EL (cell line): ENCODE results near the gene DDIAS.
"Not testable (repeated sequence)": the region's sequence is repeated elsewhere in the genome, so short reads cannot be mapped to it uniquely, and the experiment has no call there.

ENCODE experiments used
- DNase-seq: peaks from one replicate; pipeline ENCODE4 v3.0.0-alpha.2; 2016

The DDIAS gene

DNA sequence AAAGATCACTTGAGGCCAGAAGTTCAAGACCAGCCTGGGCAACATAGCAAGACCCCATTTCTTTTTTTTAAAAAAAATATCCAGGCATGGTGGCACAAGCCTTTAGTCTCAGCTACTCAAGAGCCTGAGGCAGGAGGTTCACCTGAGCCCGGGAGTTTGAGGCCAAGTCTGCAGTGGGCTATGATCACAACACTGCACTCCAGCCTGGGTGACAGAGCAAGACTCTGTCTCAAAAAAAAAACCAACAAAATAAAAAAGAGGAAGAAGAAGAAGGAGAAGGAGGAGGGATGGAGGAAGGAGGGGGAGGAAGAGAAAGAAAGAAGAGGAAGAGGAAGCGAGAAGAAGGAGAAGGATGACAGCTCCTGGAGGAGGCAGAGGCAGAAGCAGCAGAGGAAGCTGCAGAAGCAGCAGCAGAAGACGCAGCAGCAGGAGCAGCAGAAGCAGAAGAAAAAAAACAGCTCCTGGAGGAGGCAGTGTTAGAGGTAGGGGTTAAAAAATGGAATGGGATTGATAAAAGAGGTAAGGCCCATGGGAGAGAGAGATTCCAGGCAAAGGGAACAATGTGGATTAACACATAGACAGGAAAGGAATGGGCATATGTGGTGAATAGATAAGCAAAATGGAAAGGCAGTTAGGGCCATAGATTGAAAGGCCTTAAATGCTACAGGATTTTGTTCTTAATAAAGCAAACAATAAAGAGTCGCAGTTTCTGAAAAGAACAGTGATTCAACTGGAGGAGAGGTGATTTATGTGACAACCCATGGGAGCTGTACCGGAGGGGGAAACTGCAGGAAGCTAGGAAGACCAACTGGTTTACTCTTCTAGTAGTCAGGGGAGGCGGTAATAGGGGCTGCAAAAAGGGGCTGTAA is 12.2 kb upstream of the DDIAS start:
- no peak for DNase-seq

GRCh38 chr11:82890002-82890341 is 11.6 kb upstream of the DDIAS start:
- no peak for DNase-seq

GRCh38 chr11:82890936-82891335 is 10.6 kb upstream of the DDIAS start:
- no peak for DNase-seq

GRCh38 chr11:82892611-82893169 is 8.8 kb upstream of the DDIAS start:
- no peak for DNase-seq

DNA sequence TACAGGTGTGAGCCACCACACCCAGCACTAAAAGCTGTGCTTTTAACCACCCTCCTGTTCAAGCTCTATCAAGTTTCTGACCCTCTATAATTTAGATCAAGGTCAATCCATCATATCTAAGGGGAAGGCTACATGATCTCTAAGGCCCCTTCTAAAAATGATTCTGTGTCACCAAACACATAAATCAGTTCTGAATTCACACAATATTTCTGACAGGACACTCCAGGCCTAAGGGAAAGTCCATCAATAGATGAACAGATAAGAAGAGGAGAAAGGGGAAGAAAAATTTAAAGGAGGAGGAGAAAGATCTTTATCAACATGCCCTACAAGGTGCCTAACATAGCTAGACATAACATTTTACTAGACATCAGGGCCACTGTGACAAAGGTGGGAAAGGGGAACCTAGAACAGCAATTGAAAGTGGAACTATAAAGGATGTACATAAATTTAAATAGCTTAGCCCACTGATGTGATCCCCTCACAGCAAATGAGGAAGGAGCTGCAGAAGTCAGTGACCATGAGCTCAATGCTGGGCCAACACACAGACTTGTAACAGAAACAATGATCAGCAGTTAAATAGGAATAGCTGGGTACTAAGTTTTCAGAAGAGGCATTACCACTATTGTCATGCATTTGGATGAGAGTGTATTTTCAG is 6.0 kb upstream of the DDIAS start:
- DNase-seq = no peak

GRCh38 chr11:82896183-82896582 is 5.4 kb upstream of the DDIAS start:
- DNase-seq = no peak

DNA sequence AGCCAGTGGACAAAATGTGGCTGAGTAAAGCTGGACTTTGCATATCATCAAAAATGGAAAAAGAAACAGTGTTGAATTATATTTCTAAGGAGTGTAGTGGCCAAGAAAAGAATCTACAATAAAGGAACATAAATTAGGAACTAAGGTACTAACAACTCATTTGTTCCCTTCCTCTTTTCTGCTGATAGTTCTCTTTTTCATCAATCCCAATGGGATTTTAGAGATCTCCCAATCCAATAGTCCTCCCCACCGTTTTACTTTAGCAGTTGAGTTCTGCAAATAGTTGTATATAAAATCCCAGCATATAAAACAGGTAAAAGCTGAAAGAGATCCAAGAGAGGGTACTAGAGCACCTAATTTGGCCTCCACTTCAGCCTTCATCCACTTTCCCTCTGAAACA is 3.3 kb upstream of the DDIAS start:
- no peak for DNase-seq

GRCh38 chr11:82899186-82899820 is 2.2 kb upstream of the DDIAS start:
- no peak for DNase-seq

- no peak for DNase-seq
These were observed 1.6 kb upstream of the DDIAS start for GRCh38 chr11:82899957-82900276.

- peak; percentile 92 for DNase-seq
These were observed 1.0 kb upstream of the DDIAS start, which contains the start of gene PRCP for GRCh38 chr11:82900277-82901164. Gene PRCP (minus strand): TSS chr11:82900430. CDS start chr11:82900402, 28 bp downstream.

DNA sequence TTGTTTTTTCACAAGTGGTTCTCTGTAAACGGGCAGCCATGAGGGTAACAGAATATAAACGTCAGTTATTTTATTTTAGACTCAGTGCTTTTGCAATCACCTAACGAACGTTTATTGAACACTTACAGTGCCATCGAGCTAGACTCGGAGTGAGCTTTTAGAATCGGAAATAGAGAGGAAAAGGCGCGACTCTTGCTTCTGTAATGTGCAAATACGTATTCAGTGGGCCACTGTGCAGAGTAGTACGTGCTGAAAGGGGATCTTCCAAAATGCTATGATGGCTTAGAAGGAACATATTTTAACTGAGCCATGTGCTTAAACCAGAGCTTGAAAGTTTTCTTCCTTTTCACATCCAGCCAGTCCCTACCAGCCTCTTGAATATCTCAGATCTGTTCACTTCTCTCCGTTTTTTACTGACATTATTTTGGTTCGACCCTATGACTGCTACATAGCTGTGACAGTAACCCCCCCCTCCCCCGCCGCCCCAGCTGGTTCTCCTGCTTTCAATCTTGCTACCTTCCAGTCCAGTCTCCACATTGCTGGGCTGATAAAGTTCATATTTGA is 468 bp downstream of the DDIAS start:
- no peak for DNase-seq

DNA sequence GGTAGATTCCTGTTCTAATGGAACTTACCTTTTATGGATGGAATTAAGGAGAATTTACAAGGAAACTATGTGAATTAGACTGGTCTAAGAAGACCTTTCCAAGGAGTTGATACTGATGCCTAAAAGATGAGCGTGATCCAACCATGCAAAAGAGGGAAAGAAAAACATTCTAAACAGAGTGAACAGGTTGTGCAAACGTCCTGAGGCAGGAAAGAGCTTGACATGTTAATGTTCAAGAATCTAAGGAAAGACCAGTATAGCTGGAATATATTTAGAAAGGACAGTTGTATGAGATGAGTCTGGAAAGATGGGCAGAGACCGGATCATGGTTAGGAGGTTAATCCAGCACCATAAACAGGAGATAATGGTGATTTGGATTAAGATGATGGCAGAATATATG is 1.3 kb downstream of the DDIAS start:
- DNase-seq = no peak

DNA sequence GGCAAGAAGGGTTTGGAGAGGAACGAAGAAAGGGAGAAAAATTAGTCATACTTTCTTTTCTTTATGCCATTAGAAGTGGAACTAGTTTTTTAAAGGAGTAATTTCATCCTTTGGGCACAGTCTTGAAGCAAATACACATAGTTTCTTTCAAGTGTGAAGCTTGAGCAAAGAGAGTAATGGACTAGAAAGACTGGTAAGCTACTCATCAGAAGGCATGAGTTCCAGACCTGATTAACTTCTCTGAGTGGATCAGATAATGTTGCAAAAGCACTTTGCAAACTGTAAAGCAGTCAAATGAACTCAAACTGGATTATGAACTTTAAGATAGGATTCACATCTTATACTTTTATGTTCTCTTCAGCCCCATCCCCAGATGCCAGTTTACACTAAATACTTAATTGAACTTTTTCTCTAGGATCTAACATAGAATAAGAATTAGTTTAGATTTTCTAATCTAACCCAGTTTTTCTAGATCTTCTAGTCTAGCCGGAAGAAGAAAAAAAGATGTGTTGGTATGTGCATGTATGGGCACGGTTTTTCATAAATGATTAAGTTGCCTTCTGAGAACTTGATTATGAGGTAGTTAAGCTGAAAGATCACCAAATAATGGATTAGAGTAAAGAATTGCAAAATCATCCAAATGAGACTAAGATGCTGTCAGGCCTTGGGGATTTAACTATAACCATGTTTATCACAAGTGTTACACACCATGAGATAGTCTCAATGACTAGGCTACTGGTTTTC is 2.5 kb downstream of the DDIAS start:
- DNase-seq = no peak

GRCh38 chr11:82906236-82906635 is 4.7 kb downstream of the DDIAS start:
- DNase-seq = peak; percentile 34

DNA sequence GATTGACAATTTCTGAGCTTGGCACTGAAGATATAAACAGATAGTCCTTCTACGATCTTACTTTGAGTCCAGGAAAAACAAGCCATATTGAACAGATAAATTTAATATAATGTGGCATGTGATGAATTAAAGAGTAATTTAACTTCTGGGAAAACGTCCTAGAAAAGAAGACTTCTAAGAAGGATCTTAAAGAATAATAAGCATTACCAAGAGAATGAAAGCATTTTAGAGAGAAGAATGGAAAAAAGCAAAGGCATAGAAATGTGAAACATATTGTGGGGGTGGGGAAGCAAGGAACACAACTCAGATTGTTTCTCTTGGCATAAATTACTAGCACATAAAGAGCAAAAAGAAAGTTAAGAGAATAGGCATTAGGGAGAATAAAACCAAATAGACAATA is 5.4 kb downstream of the DDIAS start:
- no peak for DNase-seq

GRCh38 chr11:82907371-82907770 is 5.8 kb downstream of the DDIAS start:
- no peak for DNase-seq

DNA sequence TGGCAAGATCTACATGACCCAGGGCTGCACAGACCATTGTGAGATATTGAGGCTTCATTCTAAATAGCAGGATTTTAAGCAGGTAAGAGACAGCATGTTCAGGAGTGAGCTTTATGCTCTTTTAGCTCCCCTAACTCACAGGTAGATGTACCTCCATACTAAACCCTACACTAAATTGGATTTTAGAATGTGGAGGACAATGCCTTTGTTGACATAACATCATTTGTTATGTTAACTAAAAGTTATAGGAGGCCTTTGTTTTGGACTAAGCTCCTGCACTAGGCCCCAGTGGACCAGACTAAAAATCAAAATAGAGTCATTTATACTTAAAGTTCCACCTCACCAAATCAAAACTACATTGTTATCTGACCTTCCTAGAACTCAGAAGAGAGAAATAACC is 6.8 kb downstream of the DDIAS start:
- DNase-seq = no peak

DNA sequence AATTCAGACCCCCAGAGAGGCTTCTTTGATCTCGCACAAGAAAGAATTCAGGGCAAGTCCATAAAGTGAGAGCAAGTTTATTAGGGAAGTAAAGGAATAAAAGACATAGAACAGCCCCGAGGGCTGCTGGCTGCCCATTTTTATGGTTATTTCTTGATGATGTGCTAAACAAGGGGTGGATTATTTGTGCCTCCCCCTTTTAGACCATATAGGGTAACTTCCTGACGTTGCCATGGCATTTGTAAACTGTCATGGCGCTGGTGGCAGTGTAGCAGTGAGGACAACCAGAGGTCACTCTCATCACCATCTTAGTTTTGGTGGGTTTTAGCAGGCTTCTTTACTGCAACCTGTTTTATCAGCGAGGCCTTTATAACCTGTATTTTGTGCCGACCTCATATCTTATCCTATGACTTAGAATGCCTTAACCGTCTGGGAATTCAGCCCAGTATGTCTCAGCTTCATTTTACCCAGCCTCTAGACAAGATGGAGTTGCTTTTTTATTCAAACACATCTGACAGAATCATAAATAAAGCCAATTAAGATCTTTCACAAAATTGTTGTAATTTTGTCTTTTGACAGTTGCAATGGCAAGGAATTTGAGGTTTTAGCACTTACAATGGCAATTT is 7.6 kb downstream of the DDIAS start:
- no peak for DNase-seq

- DNase-seq = not testable (repeated sequence)
These were observed 18.2 kb downstream of the DDIAS start for GRCh38 chr11:82919786-82920185.

DNA sequence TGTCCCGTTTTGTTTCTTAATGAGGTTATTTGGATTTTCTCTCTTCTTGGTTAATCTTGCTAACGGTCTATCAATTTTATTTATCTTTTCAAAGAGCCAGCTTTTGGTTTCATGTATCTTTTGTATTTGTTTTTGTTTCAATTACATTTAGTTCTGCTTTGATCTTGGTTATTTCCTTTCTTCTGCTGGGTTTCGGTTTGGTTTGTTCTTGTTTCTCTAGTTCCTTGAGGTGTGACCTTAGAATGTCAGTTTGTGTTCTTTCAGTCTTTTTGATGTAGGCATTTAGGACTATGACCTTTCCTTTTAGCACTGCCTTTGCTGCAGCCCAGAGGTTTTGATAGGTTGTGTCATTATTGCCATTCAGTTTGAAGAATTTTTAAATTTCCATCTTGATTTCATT is 18.7 kb downstream of the DDIAS start:
- DNase-seq = not testable (repeated sequence)
